Loucy (cell line): ENCODE results near the gene TMEM82.

Experiments
- EZH2phosphoT487 ChIP-seq: fragments of 200-600 bp; IDR thresholded peaks from 2 replicates; pipeline ENCODE4 v1.6.1; 2018; ENCODE audit warnings: antibody characterized with exemption, mild to moderate bottlenecking, moderate library complexity, borderline replicate concordance
- TF ChIP-seq, protein P1 (sequence below): fragments of 200-600 bp; sonication (generic); conservative IDR thresholded peaks from 2 replicates; pipeline ENCODE4 v1.5.1; 2014; ENCODE audit warnings: mild to moderate bottlenecking, antibody characterized with exemption, low read length

DNA sequence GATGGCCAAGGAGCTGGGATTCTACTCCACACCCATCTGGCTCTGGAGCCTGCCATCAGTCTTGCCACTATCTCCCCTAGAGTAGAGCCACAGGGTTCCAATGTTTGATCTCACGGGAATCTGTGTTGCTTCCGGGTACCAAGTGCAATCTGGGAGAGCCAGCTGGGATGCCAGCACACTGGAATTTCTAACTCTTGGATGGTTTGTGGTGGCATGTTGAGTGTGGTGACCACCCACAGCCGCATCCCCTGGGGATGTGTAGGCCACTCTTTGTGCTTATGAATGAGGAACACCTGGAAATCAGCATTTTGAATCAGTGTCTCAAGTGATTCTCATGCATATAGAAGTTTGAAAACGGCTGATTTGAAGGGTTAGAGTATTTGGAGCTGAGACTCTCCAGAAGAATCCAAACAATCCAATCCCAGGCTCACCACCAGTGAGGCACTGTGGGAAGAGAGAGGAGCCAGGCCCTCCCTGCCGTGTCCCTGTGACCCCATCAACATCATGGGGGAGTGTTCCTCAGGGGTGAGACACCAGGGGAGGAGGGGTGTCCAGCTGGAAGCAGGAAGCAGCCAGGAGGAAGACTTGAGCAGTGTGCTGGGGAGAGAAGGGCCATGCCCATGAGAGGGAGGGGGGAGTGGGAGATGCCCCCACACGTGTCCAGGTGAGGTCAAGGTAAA, 29.7 kb downstream of the TMEM82 start:
- no peak for TF ChIP-seq EZH2phosphoT487
- TF ChIP-seq, protein P1, sequence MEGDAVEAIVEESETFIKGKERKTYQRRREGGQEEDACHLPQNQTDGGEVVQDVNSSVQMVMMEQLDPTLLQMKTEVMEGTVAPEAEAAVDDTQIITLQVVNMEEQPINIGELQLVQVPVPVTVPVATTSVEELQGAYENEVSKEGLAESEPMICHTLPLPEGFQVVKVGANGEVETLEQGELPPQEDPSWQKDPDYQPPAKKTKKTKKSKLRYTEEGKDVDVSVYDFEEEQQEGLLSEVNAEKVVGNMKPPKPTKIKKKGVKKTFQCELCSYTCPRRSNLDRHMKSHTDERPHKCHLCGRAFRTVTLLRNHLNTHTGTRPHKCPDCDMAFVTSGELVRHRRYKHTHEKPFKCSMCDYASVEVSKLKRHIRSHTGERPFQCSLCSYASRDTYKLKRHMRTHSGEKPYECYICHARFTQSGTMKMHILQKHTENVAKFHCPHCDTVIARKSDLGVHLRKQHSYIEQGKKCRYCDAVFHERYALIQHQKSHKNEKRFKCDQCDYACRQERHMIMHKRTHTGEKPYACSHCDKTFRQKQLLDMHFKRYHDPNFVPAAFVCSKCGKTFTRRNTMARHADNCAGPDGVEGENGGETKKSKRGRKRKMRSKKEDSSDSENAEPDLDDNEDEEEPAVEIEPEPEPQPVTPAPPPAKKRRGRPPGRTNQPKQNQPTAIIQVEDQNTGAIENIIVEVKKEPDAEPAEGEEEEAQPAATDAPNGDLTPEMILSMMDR, result no peak
